Measurements from ENCODE around the gene ZNF385C.

DNA sequence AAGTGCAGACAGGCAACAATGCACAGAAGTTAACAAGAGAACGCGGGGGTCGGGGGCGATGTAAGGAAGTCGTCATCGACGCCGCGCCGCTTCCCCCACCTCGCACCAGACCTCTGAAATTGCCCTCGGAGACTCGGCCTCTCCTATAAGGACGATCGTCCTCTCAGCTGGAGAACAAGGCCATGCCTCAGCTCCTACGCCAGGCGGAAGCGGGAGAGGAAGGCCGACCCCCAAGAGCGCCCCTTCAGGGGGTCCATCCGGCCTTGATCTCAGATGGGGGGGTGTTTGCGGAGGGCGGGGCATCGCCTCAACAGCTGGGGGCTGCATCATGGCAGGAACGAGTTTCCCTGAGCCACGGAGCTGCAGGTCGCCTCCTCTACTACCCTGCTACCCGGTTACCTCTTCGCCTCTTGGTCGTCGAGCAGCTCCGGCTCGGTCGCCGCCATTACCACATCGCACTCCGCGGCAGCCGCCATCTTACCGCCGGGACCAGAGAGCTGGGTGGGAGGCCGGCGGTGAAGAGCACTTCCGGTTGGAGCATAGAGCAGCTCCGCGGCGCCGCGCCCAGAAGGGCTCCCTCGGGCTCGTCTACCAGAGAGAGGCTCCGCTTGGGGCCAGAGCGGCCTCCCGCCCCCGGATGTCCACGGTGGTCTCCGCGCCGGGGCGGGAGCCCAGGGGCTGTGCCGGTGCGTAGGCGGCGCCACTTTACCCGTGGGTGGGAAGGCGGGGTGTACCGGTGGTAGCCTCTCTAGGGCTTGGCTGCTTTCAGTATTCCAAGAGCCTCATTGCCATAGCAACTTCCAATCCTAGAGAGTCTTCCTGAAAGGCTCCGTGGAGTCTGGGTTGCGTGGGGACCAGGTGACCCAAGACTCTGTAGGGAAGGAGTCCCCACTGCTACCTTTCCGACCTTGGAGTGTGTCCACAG lies 81.1 kb downstream of the ZNF385C start, which contains the start of gene DNAJC7:
- TF ChIP-seq CTCF (IDR thresholded peaks at IDR 0.05): peak in 1 of 4 experiments; percentile 54
- peak; percentile 47 to 50 for TF ChIP-seq POLR2A (IDR thresholded peaks at IDR 0.05)
- peak; percentile 44 for TF ChIP-seq POLR2AphosphoS5 (IDR thresholded peaks at IDR 0.05)
- TF ChIP-seq EP300 (IDR thresholded peaks at IDR 0.05): no peak
